Measurements from ENCODE around the gene RXRA.

Gene RXRA

GRCh38 chr9:134429481-134429880 is 103.2 kb downstream of the RXRA start:
- no peak overlapping the region for H3K27ac ChIP-seq (ENCODE audit: extremely low read depth, low read depth, low read length)
- no peaks in the 10 kb centered on the region for H3K9me3 ChIP-seq (ENCODE audit: control insufficient read depth, insufficient read depth, low read depth, low read length)
- POLR2A ChIA-PET, result no interaction called here
- CTCF ChIA-PET, result interaction anchor here (0.6 kb wide), 1 partner anchor 605 kb away, joined by 3 read pairs; no protein-coding TSS in a partner anchor
- peaks cover 0 to 29% of the 10 kb centered on the region in 2 experiments; a peak in 1 of 3 replicates for H3K36me3 ChIP-seq (ENCODE audit: control insufficient read depth in 2 of 2, insufficient read depth in 1 of 2, low read length in 2 of 2)
- TF ChIP-seq ZNF585B (tag by site-specific recombination; IDR thresholded peaks at IDR 0.05), result no peak
- TF ChIP-seq ZNF473 (tag by site-specific recombination; IDR thresholded peaks at IDR 0.05), result no peak
- TF ChIP-seq MYNN (tag by site-specific recombination; IDR thresholded peaks at IDR 0.05; ENCODE audit: borderline replicate concordance), result no peak
- TF ChIP-seq ZNF202 (tag by site-specific recombination; IDR thresholded peaks at IDR 0.05; ENCODE audit: borderline replicate concordance), result no peak
- no peak for TF ChIP-seq ZNF513 (tag by site-specific recombination; IDR thresholded peaks at IDR 0.05)
- TF ChIP-seq ZNF114 (tag by site-specific recombination; IDR thresholded peaks at IDR 0.05), result no peak
- TF ChIP-seq HOXD13 (CRISPR knock-in tag; IDR thresholded peaks at IDR 0.05; ENCODE audit: borderline replicate concordance), result no peak
- no peak for TF ChIP-seq ZXDB (tag by site-specific recombination; IDR thresholded peaks at IDR 0.05)
- no peak for TF ChIP-seq REPIN1 (tag by site-specific recombination; IDR thresholded peaks at IDR 0.05; ENCODE audit: low read depth)
- TF ChIP-seq ZNF600 (tag by site-specific recombination; IDR thresholded peaks at IDR 0.05), result no peak
- TF ChIP-seq PATZ1 (tag by site-specific recombination; IDR thresholded peaks at IDR 0.05), result no peak
- TF ChIP-seq ZNF214 (tag by site-specific recombination; IDR thresholded peaks at IDR 0.05; ENCODE audit: borderline replicate concordance), result no peak
- no peaks in the 10 kb centered on the region for H3K4me1 ChIP-seq (ENCODE audit: control insufficient read depth, insufficient read depth, low read length)
- no peak overlapping the region for H3K4me3 ChIP-seq (ENCODE audit: low read depth, low read length)

GRCh38 chr9:134431095-134431494 is 104.8 kb downstream of the RXRA start:
- H3K27ac ChIP-seq (ENCODE audit: extremely low read depth, low read depth, low read length), result no peak overlapping the region
- no peaks in the 10 kb centered on the region for H3K9me3 ChIP-seq (ENCODE audit: control insufficient read depth, insufficient read depth, low read depth, low read length)
- no peak overlapping the region for H3K4me3 ChIP-seq (ENCODE audit: low read depth, low read length)
- H3K36me3 ChIP-seq (ENCODE audit: control insufficient read depth in 2 of 2, insufficient read depth in 1 of 2, low read length in 2 of 2), result peaks cover 0 to 31% of the 10 kb centered on the region in 2 experiments; a peak in 1 of 3 replicates
- H3K4me1 ChIP-seq (ENCODE audit: control insufficient read depth, insufficient read depth, low read length), result peaks cover 4% of the 10 kb centered on the region; the same call in 1 of the 2 replicates
- ChIA-PET CTCF (no interaction called here), POLR2A (no interaction called here)
- TF ChIP-seq KLF8 (tag by site-specific recombination; IDR thresholded peaks at IDR 0.05) (no peak), ZNF362 (tag by site-specific recombination; IDR thresholded peaks at IDR 0.05) (no peak)

GRCh38 chr9:134431626-134432025 is 105.4 kb downstream of the RXRA start:
- CTCF ChIA-PET, result no interaction called here
- H3K4me3 ChIP-seq (ENCODE audit: low read depth, low read length), result no peak overlapping the region
- no peak overlapping the region for H3K27ac ChIP-seq (ENCODE audit: extremely low read depth, low read depth, low read length)
- H3K9me3 ChIP-seq (ENCODE audit: control insufficient read depth, insufficient read depth, low read depth, low read length), result no peaks in the 10 kb centered on the region
- H3K36me3 ChIP-seq (ENCODE audit: control insufficient read depth in 2 of 2, insufficient read depth in 1 of 2, low read length in 2 of 2), result peaks cover 0 to 36% of the 10 kb centered on the region in 2 experiments; a peak in 1 of 3 replicates
- peaks cover 4% of the 10 kb centered on the region; the same call in 1 of the 2 replicates for H3K4me1 ChIP-seq (ENCODE audit: control insufficient read depth, insufficient read depth, low read length)
- POLR2A ChIA-PET, result interaction anchor here (0.5 kb wide), 1 partner anchor 13 kb away, joined by 4 read pairs; no protein-coding TSS in a partner anchor
- TF ChIP-seq ZNF624 (tag by site-specific recombination; IDR thresholded peaks at IDR 0.05) (no peak), MEIS1 (CRISPR knock-in tag; IDR thresholded peaks at IDR 0.05; ENCODE audit: borderline replicate concordance) (no peak), ZSCAN23 (tag by site-specific recombination; IDR thresholded peaks at IDR 0.05) (no peak), ZNF514 (tag by site-specific recombination; IDR thresholded peaks at IDR 0.05) (no peak), ZNF544 (tag by site-specific recombination; IDR thresholded peaks at IDR 0.05) (no peak), BCL11B (tag by site-specific recombination; IDR thresholded peaks at IDR 0.05; ENCODE audit: low read depth) (no peak), OSR2 (tag by site-specific recombination; IDR thresholded peaks at IDR 0.05) (no peak), ZNF555 (tag by site-specific recombination; conservative IDR thresholded peaks at IDR 0.05) (no peak), ZNF292 (tag by site-specific recombination; IDR thresholded peaks at IDR 0.05; ENCODE audit: borderline replicate concordance, low read depth) (no peak), ZNF121 (tag by site-specific recombination; IDR thresholded peaks at IDR 0.05) (no peak), SCRT1 (tag by site-specific recombination; IDR thresholded peaks at IDR 0.05; ENCODE audit: borderline replicate concordance) (no peak), ZNF341 (tag by site-specific recombination; IDR thresholded peaks at IDR 0.05; ENCODE audit: low read depth) (no peak), ZNF600 (tag by site-specific recombination; IDR thresholded peaks at IDR 0.05) (no peak), ZNF248 (tag by site-specific recombination; IDR thresholded peaks at IDR 0.05) (no peak), ZNF324 (tag by site-specific recombination; IDR thresholded peaks at IDR 0.05) (no peak), ZNF501 (tag by site-specific recombination; IDR thresholded peaks at IDR 0.05) (no peak)

All from HEK293 (cell line).